Measurements from ENCODE around the gene DLK2. TPM values are rescaled to one million over a fixed set of nuclear protein-coding genes. Genes with fewer than 3 reads are reported as not detected.
A peak's percentile ranks its signal among the peaks of the same experiment; 100 is the strongest.

Gene DLK2
- total and polyA plus RNA-seq, 2 of the 13 experiments (the other 11 are each of a cell fraction or from before 2014, with no cell fraction given) = 1.2 to 3.8 TPM

- TF ChIP-seq ZNF232 (CRISPR knock-in tag; IDR thresholded peaks at IDR 0.05; ENCODE audit: borderline replicate concordance) (no peak), ZFP36L2 (CRISPR knock-in tag; IDR thresholded peaks at IDR 0.05) (no peak), ZFY (CRISPR knock-in tag; IDR thresholded peaks at IDR 0.05) (peak; percentile 52; the same call in 1 of the 2 replicates), ATAD3A (CRISPR knock-in tag; IDR thresholded peaks at IDR 0.05) (no peak), ZNF670 (CRISPR knock-in tag; IDR thresholded peaks at IDR 0.05; ENCODE audit: borderline replicate concordance) (no peak), SOX13 (IDR thresholded peaks at IDR 0.05) (peak; percentile 90), SOX13 (CRISPR knock-in tag; conservative IDR thresholded peaks at IDR 0.05 in 1 of 2, IDR thresholded peaks at IDR 0.05 in 1 of 2) (peak in 1 of 2 experiments; percentile 96; a peak in 2 of 4 replicates), AHR (CRISPR knock-in tag; IDR thresholded peaks at IDR 0.05) (no peak), KMT2A (CRISPR knock-in tag; IDR thresholded peaks at IDR 0.05) (no peak), SMYD3 (CRISPR knock-in tag; IDR thresholded peaks at IDR 0.05) (0 out of 2 replicates have a peak, but pooled peaks have one; percentile 44), DZIP1 (CRISPR knock-in tag; IDR thresholded peaks at IDR 0.05) (no peak), CSRNP2 (CRISPR knock-in tag; conservative IDR thresholded peaks at IDR 0.05; ENCODE audit: low read depth) (no peak), ZKSCAN8 (CRISPR knock-in tag; IDR thresholded peaks at IDR 0.05; ENCODE audit: borderline replicate concordance) (no peak), ZBTB39 (CRISPR knock-in tag; IDR thresholded peaks at IDR 0.05) (no peak), SKI (IDR thresholded peaks at IDR 0.05; ENCODE audit: partially characterized antibody) (peak; percentile 79), SMAD1 (CRISPR knock-in tag; IDR thresholded peaks at IDR 0.05; ENCODE audit: borderline replicate concordance, low read depth) (no peak), TCF12 (IDR thresholded peaks at IDR 0.05) (no peak), TCF12 (CRISPR knock-in tag; IDR thresholded peaks at IDR 0.05) (no peak), JUNB (CRISPR knock-in tag; IDR thresholded peaks at IDR 0.05; ENCODE audit: borderline replicate concordance) (peak; percentile 57; the same call in 1 of the 2 replicates), KLF16 (CRISPR knock-in tag; IDR thresholded peaks at IDR 0.05) (peak in 1 of 2 experiments; percentile 47; a peak in 1 of 4 replicates), ZC3H4 (CRISPR knock-in tag; IDR thresholded peaks at IDR 0.05; ENCODE audit: borderline replicate concordance) (no peak), BHLHE40 (IDR thresholded peaks at IDR 0.05; ENCODE audit: low read length) (peak; percentile 96)
- TF ChIP-seq, protein P1, sequence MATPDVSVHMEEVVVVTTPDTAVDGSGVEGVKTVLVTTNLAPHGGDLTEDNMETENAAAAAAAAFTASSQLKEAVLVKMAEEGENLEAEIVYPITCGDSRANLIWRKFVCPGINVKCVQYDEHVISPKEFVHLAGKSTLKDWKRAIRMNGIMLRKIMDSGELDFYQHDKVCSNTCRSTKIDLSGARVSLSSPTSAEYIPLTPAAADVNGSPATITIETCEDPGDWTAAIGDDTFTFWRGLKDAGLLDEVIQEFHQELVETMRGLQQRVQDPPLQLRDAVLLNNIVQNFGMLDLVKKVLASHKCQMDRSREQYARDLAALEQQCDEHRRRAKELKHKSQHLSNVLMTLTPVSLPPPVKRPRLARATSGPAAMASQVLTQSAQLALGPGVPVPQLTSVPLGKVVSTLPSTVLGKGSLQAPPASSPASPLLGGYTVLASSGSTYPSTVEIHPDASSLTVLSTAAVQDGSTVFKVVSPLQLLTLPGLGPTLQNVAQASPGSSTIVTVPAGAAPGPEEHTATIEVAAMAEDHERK (CRISPR knock-in tag; IDR thresholded peaks at IDR 0.05; ENCODE audit: low read depth) = no peak
These were observed 18.6 kb downstream of the DLK2 start (continued) for GRCh38 chr6:43436577-43437282.
